Endodermal cell (in vitro differentiated cells): ENCODE measurements around the gene RRAGA. TPM values are rescaled to one million over a fixed set of nuclear protein-coding genes. Genes with fewer than 3 reads are reported as not detected.
A peak's percentile ranks its signal among the peaks of the same experiment; 100 is the strongest.

Experiments used
- DNase-seq: peaks from one replicate; pipeline ENCODE4 v3.0.0-alpha.2; 2017
- H3K27ac ChIP-seq: 2 replicates; pipeline ENCODE4 v1.5.1; 2013; ENCODE audit warnings: mild to moderate bottlenecking, low read depth, low read length, moderate library complexity
- H3K27me3 ChIP-seq: 2 replicates; pipeline ENCODE4 v1.6.1; 2013; ENCODE audit warnings: mild to moderate bottlenecking, low read length, moderate library complexity; ENCODE audit not compliant: insufficient read depth, control insufficient read depth, poor library complexity, severe bottlenecking
- H3K36me3 ChIP-seq: 2 replicates; pipeline ENCODE4 v1.7.0; 2013; ENCODE audit warnings: mild to moderate bottlenecking, low read length, moderate library complexity; ENCODE audit not compliant: control insufficient read depth, insufficient read depth
- H3K4me1 ChIP-seq: one replicate; pipeline ENCODE4 v1.7.0; 2013; ENCODE audit warnings: low read length; ENCODE audit not compliant: control insufficient read depth, insufficient read depth
- H3K4me3 ChIP-seq: 2 replicates; pipeline ENCODE4 v1.5.1; 2013; ENCODE audit warnings: mild to moderate bottlenecking, low read length, moderate library complexity
- H3K9ac ChIP-seq: 2 replicates; pipeline ENCODE4 v1.6.1; 2013; ENCODE audit warnings: mild to moderate bottlenecking, low read length, moderate library complexity; ENCODE audit not compliant: poor library complexity, severe bottlenecking; ENCODE audit errors: extremely low read depth
- H3K9me3 ChIP-seq: 2 replicates; pipeline ENCODE4 v1.6.1; 2013; ENCODE audit warnings: mild to moderate bottlenecking, low read length, moderate library complexity; ENCODE audit not compliant: control insufficient read depth
- H3K27ac Mint-ChIP-seq: 2 replicates; pipeline ENCODE4 v1.8.0; 2020; ENCODE audit warnings: mixed read lengths
- H3K27me3 Mint-ChIP-seq: 2 replicates; pipeline ENCODE4 v1.8.0; 2021; ENCODE audit warnings: mild to moderate bottlenecking, mixed read lengths; ENCODE audit not compliant: insufficient read depth
- H3K36me3 Mint-ChIP-seq: 2 replicates; pipeline ENCODE4 v1.8.0; 2020; ENCODE audit warnings: low read depth, mixed read lengths
- H3K4me1 Mint-ChIP-seq: 2 replicates; pipeline ENCODE4 v1.8.0; 2020; ENCODE audit warnings: mixed read lengths
- H3K4me3 Mint-ChIP-seq: 2 replicates; pipeline ENCODE4 v1.8.0; 2020; ENCODE audit warnings: mild to moderate bottlenecking, moderate library complexity, mixed read lengths
- H3K9me3 Mint-ChIP-seq: 2 replicates; pipeline ENCODE4 v1.8.0; 2020; ENCODE audit warnings: mild to moderate bottlenecking, mixed read lengths
- WGBS, 2 experiments: methylation state at CpG; one replicate each; pipeline versions ENCODE4 v1.1.5 to v1.1.7; 2013; ENCODE audit warnings: missing lambda C conversion rate in 2 of 2, mixed read lengths in 1 of 2; ENCODE audit not compliant: insufficient coverage in 1 of 2, insufficient read length in 1 of 2; 5-methylcytosine and 5-hydroxymethylcytosine counted together
- long read RNA-seq, 4 experiments: library from polyadenylated mRNA in 2 of 4; library from RNA in 1 of 4; library from capped mRNA in 1 of 4; stranded (forward) in 3 of 4; unstranded in 1 of 4; transcript quantifications; one replicate each; pipeline ENCODE4 v2.0.0, GENCODE V29; 2020 to 2021; ENCODE audit warnings: inconsistent platforms in 1 of 4
- polyA plus RNA-seq, 2 experiments: library from polyadenylated mRNA; stranded (reverse); fragments of 50-300 nt; gene quantifications; one replicate each; pipeline ENCODE4 v1.2.3, GENCODE V29; 2013
- total RNA-seq, 2 donors: library from RNA; stranded (reverse); fragmentation: NEBNext Ultra II Directional in 1 of 2; extraction: Animal tissue kit (Norgen Biotek cat#: 25700) in 1 of 2; gene quantifications; 2 replicates in 1 of 2; 3 replicates in 1 of 2; pipeline ENCODE4 v1.2.1, GENCODE V29; 2021
- TF ChIP-seq, protein P1 (sequence below): fragments of 200-600 bp; sonication (generic); conservative IDR thresholded peaks from 2 replicates; pipeline ENCODE4 v1.5.0; 2021; ENCODE audit warnings: antibody characterized with exemption, mild to moderate bottlenecking

Gene RRAGA
- 10 to 100 TPM; 45.0 to 47.2 TPM for total RNA-seq
- 61.9 TPM for polyA plus RNA-seq (2013, experiment 1 of 2)
- 63.0 TPM for polyA plus RNA-seq (2013, experiment 2 of 2)
- long read RNA-seq, experiment 1, transcript RRAGA-201 (1 exons, 1,589 nt), result major isoform, 26 of 26 reads
- long read RNA-seq, experiment 1, partial matches to known transcripts, result 0 of 26 reads
- long read RNA-seq, experiment 1, other reads (novel, unspliced or antisense), result 0 of 26 reads
- long read RNA-seq, experiment 2, transcript RRAGA-201 (1 exons, 1,589 nt), result major isoform, 89 of 89 reads
- long read RNA-seq, experiment 2, partial matches to known transcripts, result 0 of 89 reads
- long read RNA-seq, experiment 2, other reads (novel, unspliced or antisense), result 0 of 89 reads
- long read RNA-seq, experiment 3, transcript RRAGA-201 (1 exons, 1,589 nt), result major isoform, 352 of 352 reads
- long read RNA-seq, experiment 3, partial matches to known transcripts, result 0 of 352 reads
- long read RNA-seq, experiment 3, other reads (novel, unspliced or antisense), result 0 of 352 reads
- long read RNA-seq, experiment 4, partial matches to known transcripts, result 0 of 3 reads
- long read RNA-seq, experiment 4, other reads (novel, unspliced or antisense), result 0 of 3 reads

GRCh38 chr9:19048966-19049916 lies at the start of gene RRAGA:
Gene RRAGA (plus strand): TSS chr9:19049427. CDS start chr9:19049660, 233 bp downstream.
- Mint-ChIP-seq H3K9me3 (no peaks in the 10 kb centered on the region), H3K36me3 (no peaks in the 10 kb centered on the region), H3K27ac (peak within 1 kb of the TSS; percentile 96), H3K4me1 (peaks cover 15% of the 10 kb centered on the region), H3K4me3 (peak within 1 kb of the TSS; percentile 83), H3K27me3 (no peaks in the 10 kb centered on the region)
- peak; percentile 97 for DNase-seq
- peak within 1 kb of the TSS; percentile 92 for H3K4me3 ChIP-seq
- H3K9me3 ChIP-seq, result no peaks in the 10 kb centered on the region
- H3K36me3 ChIP-seq, result peaks cover 6% of the 10 kb centered on the region
- H3K4me1 ChIP-seq, result no peaks in the 10 kb centered on the region
- TF ChIP-seq, protein P1, sequence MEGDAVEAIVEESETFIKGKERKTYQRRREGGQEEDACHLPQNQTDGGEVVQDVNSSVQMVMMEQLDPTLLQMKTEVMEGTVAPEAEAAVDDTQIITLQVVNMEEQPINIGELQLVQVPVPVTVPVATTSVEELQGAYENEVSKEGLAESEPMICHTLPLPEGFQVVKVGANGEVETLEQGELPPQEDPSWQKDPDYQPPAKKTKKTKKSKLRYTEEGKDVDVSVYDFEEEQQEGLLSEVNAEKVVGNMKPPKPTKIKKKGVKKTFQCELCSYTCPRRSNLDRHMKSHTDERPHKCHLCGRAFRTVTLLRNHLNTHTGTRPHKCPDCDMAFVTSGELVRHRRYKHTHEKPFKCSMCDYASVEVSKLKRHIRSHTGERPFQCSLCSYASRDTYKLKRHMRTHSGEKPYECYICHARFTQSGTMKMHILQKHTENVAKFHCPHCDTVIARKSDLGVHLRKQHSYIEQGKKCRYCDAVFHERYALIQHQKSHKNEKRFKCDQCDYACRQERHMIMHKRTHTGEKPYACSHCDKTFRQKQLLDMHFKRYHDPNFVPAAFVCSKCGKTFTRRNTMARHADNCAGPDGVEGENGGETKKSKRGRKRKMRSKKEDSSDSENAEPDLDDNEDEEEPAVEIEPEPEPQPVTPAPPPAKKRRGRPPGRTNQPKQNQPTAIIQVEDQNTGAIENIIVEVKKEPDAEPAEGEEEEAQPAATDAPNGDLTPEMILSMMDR, result peak; percentile 94
- no peaks in the 10 kb centered on the region for H3K27me3 ChIP-seq
- H3K9ac ChIP-seq, result peak within 1 kb of the TSS; percentile 80
- peak within 1 kb of the TSS; percentile 84 for H3K27ac ChIP-seq
- WGBS, 2 experiments, result 0 to 1% methylated on average over 46 to 82 of the region's 82 CpGs

DNA sequence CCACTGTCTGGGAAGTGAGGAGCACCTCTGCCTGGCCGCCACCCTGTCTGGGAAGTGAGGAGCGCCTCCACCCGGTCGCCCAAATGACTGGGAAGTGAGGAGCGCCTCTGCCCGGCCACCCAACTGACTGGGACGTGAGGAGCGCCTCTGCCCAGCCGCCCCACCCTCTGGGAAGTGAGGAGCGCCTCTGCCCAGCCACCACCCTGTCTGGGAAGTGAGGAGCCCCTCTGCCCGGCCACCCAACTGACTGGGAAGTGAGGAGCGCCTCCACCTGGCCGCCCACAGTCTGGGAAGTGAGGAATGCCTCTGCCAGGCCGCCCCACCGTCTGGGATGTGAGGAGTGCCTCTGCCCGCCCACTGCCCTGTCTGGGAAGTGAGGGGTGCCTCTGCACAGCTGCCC lies 49.1 kb upstream of the RRAGA start:
- Histone ChIP-seq H3K9ac (no peak overlapping the region), H3K27ac (no peak overlapping the region), H3K4me3 (no peak overlapping the region), H3K27me3 (no peaks in the 10 kb centered on the region), H3K4me1 (no peaks in the 10 kb centered on the region), H3K36me3 (no peaks in the 10 kb centered on the region), H3K9me3 (peaks cover 4% of the 10 kb centered on the region)
- Mint-ChIP-seq H3K4me3 (no peak overlapping the region), H3K27ac (no peak overlapping the region), H3K27me3 (no peaks in the 10 kb centered on the region), H3K4me1 (no peaks in the 10 kb centered on the region), H3K9me3 (peaks cover 53% of the 10 kb centered on the region), H3K36me3 (peaks cover 11% of the 10 kb centered on the region)
- TF ChIP-seq, protein P1, result no peak
- WGBS, 2 experiments, result 83 to 84% methylated on average over 11 to 16 of the region's 16 CpGs
- DNase-seq, result no peak

DNA sequence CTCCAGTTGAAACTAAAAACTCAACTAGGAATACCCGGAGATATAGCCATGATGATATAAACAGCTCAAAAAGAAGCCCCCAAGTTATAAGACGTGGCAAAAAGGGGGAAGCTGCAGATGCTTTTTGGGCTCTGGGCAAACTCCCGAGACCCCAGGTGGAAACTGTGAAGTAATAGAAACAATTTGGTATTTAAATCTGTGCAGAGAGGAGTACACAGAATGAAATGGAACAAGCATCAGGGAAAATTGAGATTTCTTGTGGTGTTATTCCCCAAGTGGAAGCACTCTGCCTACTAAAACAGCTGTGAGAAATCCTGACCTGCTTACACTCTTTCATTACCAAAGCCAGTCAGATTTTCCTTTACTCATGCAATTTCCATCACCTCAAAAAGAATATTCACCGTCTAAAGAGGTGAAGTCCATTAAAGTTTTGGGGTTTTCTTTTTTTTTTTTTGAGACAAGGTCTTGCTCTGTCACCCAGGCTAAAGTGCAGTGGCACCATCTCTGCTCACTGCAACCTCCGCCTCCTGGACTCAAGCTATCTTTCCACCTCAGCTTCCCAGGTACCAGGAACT lies 39.7 kb upstream of the RRAGA start:
- peaks cover 1% of the 10 kb centered on the region for H3K9me3 Mint-ChIP-seq
- TF ChIP-seq, protein P1, result no peak
- Histone ChIP-seq H3K4me3 (no peak overlapping the region), H3K9me3 (peaks cover 1% of the 10 kb centered on the region), H3K36me3 (no peaks in the 10 kb centered on the region), H3K4me1 (no peaks in the 10 kb centered on the region), H3K27me3 (no peaks in the 10 kb centered on the region), H3K27ac (no peak overlapping the region), H3K9ac (no peak overlapping the region)
- no peaks in the 10 kb centered on the region for H3K4me1 Mint-ChIP-seq
- no peak overlapping the region for H3K27ac Mint-ChIP-seq
- H3K36me3 Mint-ChIP-seq, result no peaks in the 10 kb centered on the region
- no peak for DNase-seq
- H3K4me3 Mint-ChIP-seq, result no peak overlapping the region
- 90 to 100% methylated on average over 3 to 5 of the region's 5 CpGs for WGBS, 2 experiments
- no peaks in the 10 kb centered on the region for H3K27me3 Mint-ChIP-seq
